Kasumi-1 (cell line): Measurements from ENCODE around the gene OR2A1.
"Not testable (repeated sequence)": the region's sequence is repeated elsewhere in the genome, so short reads cannot be mapped to it uniquely, and the experiment has no call there.

Source experiments
- DNase-seq, 2 experiments: peaks; one replicate each; lab custom pipeline; 2025; lab: John Stamatoyannopoulos, UW

Gene OR2A1

DNA sequence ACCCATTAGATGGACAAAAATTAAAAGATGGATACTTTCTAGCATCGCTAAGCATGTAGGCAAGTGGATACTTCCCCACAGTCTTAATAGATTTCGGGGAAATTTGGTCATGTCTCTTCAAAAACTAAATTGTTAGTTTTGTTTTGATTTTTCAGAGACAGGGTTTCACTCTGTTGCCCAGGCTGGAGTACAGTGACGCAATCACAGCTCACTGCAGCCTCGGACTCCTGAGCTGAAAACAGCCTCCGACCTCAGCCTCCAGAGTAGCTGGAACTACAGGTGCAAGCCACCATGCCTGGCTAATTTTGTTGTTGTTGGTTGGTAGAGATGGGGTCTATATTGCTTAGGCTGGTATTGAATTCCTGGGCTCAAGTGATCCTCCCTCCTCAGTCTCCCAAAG lies 13.6 kb downstream of the OR2A1 start:
- DNase-seq = not testable (repeated sequence)

- DNase-seq = not testable (repeated sequence)
Observed at GRCh38 chr7:144330044-144330443, 17.8 kb downstream of the OR2A1 start.

DNA sequence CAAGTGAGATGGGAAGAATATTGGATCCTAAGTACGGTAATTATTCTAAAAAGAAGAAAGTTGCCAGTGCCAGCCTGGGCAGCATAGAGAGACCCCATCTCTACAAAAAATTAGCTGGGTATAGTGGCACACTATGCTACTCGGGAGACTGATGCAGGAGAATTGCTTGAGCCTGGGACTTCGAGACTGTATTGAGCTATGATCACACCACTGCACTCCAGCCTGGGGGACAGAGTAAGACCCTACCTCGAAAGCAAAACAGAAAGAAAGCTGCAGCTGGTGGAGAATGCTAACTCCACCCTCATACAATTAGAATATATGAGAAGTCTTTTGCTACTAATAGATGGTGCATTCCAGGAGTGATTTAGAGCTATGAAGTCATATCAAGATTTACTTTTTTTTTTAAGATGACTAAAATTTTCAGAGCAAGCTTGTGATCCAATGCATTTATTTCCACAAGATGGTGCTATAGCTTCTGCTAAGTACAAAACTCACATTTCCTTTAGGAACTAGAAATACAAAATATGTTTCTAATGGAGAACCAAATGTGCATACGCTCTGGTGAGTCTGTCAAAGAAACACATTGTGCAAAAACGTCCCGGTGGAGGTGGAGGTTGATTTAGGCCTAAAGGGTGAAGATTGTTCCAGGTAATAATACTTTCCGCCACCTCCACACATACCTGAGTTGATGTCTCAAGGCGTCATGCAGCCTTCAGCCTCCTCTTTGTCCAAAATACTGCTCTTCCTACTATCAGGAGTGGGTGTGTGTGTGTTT lies 19.2 kb downstream of the OR2A1 start:
- DNase-seq = not testable (repeated sequence)

GRCh38 chr7:144331996-144332288 lies 19.7 kb downstream of the OR2A1 start:
- not testable (repeated sequence) for DNase-seq

DNA sequence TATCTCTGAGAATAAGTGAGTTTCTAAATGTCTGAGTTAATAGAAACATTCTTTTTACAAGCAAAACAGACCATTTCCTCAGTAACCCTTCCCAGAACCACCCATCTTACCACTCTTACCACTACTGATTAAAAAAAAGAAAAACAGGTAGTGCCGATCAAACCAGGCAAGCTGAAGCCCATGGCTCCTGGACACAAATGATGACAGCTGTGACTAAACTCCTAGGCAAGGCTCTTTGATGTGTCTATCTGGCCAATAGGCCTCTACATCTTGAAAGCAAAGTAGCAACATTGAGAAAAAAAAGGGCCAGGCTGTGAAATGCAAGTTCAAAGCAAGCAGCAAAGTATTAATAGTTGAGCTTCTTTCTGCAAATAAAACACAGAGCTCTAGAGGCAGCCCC lies 36.4 kb downstream of the OR2A1 start:
- not testable (repeated sequence) for DNase-seq

DNA sequence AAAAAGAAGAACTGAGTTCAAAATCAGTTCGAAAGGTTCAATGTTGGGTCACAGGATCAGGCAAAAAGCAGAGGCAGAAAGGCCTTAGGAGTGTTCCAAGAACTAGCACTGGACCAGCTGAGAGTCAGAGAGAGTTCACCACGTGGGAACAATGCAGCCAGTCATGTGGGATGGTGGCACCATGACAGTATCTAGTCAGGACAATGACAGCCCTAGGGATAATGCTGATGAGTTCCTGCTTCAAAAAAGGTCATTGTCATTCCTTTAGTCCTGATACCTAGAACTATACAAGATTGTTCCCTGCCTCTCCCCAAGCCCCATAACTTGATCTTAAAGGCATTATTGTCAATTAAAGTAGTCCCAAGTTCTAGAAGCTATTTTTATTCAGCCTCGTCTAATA lies 39.4 kb downstream of the OR2A1 start:
- not testable (repeated sequence) for DNase-seq

DNA sequence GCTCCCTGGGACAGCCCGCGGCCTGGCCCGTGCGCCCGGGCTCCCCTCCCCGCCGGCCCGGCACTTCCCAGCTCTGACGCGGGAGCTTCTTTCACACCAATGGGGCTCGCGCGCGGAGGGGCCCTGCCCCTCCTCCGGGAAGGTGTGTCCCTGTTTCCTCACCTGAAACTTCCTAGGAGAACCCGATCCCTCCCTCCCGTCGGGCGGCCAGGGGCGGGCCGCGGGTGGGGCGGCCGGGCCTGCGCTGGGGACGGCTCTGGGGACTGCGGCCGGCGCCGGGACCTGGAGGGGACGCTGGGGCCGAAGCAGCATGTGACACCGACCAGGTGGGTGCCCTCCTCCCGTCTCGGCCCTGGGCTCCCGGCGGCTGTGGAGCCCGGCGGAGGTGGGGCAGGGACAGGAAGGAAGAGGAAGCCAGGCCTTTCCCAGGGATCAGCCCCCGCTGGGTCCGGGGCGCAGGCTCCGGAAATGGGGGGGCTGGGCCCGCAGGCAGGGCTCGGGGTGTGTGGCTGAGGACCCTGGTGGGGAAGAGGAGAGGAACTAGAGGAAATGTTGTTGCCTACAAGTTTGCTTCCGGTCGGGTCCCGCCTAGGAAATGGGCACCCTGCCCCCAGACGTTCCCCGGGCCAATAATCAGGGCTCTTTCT lies 43.1 kb downstream of the OR2A1 start, which contains the start of gene ARHGEF5:
Gene ARHGEF5, plus strand, starts transcription at position 227 of the 647 bp plus-strand sequence. CDS start 7,268 bp downstream, outside the sequence.
- not testable (repeated sequence) for DNase-seq

DNA sequence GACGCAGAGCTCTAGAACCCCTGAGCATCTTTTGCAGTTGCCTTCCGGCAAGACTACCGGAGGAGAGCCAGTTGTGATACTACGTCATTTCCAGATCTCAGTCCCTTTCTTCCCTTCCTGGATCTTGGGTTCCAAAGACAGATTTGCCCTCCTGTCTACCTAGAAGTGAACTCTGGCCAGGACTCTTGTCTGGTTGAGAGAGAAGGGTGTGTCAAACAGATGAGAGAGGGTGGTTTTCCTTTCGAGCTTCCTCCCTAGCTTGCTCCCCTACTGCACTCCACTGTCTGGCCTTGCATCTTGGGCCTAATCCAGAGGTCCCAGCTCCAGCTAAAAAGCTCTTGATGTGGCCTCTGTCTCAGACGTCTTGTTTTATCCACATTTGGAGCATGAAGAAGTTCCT lies 44.0 kb downstream of the OR2A1 start:
- not testable (repeated sequence) for DNase-seq

- DNase-seq = not testable (repeated sequence)
Observed at GRCh38 chr7:144356860-144357259, 44.6 kb downstream of the OR2A1 start.

DNA sequence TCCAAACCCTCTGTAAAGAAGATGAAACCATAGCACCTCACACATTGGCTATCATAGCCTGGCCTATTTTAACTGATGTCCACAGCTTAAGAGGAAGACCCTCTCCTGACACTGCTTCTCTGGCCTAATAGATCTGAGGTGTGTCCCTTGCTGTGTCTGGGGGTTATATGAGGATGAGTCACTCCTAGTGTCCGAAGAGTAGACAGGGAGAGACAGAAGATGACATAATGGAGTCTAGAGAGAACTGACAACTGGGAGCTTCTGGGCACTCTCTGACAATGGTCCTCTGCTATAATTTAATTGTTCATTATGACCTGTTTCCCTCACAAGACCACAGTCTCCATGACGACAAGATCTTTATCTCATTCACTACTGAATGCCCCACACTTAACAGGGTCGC lies 49.8 kb downstream of the OR2A1 start:
- DNase-seq = not testable (repeated sequence)

DNA sequence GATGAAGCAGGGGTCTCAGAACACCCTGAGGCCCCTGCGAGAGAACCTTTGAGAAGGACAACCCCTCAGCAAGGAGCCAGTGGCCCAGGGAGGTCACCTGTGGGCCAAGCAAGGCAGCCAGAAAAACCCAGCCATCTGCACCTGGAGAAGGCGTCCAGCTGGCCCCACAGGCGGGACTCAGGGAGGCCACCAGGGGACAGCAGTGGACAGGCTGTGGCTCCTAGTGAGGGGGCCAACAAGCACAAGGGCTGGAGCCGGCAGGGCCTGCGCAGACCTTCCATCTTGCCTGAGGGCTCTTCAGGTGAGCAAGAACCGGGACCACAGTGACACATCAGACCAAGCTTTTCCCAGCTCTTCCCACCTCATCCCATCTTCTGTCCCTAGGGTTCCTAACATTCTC lies 53.3 kb downstream of the OR2A1 start:
- DNase-seq = not testable (repeated sequence)

DNA sequence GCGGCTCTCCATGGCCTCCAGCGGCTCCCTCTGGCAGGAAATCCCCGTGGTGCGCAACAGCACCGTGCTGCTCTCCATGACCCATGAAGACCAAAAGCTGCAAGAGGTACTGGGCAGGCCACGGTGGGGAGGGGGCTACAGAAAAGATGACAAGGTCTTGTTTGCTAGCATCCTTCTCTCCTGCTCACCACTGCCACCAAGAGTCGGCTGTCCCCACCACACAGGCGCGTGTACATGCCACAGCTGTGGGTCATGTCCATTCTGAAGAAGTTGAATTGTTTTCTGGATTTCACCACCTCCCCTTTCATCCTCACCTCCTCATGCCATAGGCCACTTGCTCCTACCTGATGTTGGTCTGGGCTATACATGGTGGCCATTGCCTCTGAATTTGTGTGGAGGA lies 55.0 kb downstream of the OR2A1 start:
- DNase-seq = not testable (repeated sequence)

DNA sequence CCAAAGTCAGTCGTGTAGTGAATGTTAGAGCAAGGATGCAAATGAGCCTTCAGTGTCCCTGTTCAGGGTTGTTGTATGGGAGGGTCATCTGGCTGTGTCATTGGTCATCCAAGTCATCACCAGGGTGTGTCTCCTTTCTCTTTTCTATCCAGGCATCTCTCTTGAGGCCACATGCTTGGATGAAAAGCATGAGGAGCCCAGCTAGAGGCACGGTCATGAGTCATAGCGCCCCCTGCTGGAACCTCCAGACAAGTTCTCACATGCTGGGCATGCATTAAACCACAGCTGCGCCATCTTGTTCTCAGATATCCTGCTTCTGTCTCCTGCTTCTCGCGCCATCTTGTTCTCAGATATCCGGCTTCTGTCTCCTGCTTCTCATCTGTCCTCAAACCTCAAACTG lies 57.0 kb downstream of the OR2A1 start:
- DNase-seq = not testable (repeated sequence)
